GM18907 (cell line): ENCODE results near the gene PPIP5K1.
"Not testable (repeated sequence)": the region's sequence is repeated elsewhere in the genome, so short reads cannot be mapped to it uniquely, and the experiment has no call there.

Experiments
- ATAC-seq: cut with Tn5 transposase; IDR thresholded peaks from one replicate; pipeline ENCODE4 v1.9.1; 2021; ENCODE audit warnings: mild to moderate bottlenecking, moderate library complexity; ENCODE audit not compliant: unreplicated experiment

The PPIP5K1 gene

GRCh38 chr15:43589778-43590466 lies at the start of gene PPIP5K1:
TSS of gene PPIP5K1 (minus strand) at chr15:43590208. CDS start at chr15:43584504, 5,704 bp downstream.
- ATAC-seq: peak; percentile 94

DNA sequence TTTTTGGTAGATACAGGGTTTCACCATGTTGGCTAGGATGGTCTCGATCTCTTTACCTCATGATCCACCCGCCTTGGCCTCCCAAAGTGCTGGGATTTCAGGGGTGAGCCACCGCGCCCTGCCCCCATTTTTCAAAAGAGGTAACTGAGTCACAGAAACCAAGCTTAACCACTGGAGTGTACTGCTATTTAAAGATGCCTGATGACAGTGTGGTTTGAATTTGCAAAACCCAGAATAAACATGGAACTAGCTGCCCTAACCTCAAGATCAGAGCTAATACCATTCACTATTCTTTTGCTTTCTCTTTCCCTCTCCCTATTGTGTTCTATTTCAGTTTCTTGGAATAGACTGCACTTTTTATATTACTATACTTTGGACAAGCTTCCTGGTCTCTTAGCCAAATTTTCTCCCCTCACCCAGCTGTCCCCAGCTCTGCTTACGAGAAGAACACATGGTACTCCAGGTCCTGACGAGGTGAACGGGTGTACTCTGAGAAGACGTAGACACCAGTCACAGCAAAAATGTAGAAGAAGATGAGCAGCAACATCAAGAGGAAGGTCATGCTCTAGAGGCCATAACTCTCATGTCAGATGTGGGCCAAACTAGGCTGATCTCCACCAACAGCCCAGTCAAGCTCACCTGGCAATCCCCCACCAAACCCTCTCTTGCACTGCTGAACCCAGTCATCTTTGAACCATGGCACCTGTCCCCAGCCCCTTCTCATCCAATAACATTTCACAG lies 48.6 kb upstream of the PPIP5K1 start:
- peak; percentile 52 for ATAC-seq

DNA sequence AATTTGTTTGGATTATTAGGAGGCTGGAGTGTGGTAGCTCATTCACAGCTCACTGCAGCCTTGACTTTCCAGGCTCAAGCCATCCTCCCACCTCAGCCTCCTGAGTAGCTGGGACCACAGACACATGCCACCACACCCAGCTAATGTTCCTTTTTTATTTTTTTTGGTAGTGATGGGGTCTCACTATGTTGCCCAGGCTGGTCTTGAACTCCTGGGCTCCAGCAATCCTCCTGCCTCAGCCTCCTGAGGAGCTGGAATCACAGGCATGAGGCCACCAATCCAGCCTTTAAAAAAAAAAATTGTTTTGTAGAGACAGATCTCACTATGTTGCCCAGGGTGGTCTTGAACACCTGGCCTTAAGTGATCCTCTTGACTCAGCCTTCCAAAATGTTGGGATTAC lies 36.9 kb upstream of the PPIP5K1 start:
- ATAC-seq: not testable (repeated sequence)

DNA sequence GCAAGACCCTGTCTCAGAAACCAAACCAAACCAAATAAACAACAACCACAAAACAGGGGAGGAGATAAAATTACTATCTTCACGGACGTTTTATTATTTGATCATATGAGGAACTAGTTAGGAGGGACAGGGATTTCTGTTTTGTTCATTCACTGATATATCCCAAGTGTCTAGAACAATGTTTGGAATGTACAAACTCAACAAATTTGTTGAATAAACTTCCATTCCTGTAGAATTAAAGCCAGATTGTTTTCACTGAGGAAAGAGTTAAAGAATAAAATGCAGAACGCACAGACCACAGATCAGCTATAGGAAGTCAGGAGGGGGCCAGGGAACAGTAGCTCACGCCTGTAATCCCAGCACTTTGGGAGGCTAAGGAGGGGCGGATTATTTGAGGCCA lies 35.1 kb upstream of the PPIP5K1 start:
- no peak for ATAC-seq

GRCh38 chr15:43622068-43622799 lies 32.2 kb upstream of the PPIP5K1 start:
- not testable (repeated sequence) for ATAC-seq

DNA sequence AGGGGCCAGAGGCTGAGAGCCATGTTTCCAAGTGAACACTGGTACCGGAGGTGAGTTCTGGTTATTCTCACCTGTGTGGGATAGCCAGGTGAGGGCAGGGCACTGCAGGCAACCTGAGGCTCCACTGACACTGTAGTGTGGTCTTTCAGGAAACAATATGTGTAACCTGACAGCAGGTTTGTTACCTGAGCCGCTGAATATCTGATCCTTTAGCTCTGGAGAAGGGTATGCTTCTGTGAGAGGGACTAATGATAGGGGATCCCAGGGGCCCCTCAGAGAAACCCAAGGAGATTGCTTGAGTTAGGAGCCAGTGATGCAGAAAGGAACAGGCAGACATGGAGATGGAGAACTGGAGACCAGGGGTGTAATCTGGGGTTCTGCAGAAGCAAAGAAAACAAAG lies 28.7 kb upstream of the PPIP5K1 start, which contains the start of gene STRC:
TSS of gene STRC (minus strand) at position 101 of the 400 bp plus-strand sequence. CDS start at position 23, 78 bp downstream.
- not testable (repeated sequence) for ATAC-seq

DNA sequence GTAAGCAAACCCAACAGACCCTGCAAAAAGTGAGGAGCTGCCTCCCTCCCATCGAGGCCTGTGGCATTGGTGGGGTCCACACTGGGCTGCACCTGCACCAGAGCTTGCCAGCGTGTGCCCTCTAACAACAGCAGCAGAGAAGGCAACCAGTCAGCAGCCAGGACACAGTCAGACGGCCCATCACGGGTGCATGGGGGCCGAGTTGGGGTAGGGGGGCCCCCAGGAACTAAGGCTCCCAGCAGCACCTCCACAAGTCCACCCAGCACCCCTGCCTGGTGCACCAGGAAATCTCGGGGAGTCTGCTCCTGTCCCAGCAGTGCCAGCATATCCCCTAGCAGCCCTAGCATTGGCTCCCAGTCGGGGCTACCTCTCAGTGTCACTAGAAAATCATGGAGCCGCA lies 27.7 kb upstream of the PPIP5K1 start:
- not testable (repeated sequence) for ATAC-seq

DNA sequence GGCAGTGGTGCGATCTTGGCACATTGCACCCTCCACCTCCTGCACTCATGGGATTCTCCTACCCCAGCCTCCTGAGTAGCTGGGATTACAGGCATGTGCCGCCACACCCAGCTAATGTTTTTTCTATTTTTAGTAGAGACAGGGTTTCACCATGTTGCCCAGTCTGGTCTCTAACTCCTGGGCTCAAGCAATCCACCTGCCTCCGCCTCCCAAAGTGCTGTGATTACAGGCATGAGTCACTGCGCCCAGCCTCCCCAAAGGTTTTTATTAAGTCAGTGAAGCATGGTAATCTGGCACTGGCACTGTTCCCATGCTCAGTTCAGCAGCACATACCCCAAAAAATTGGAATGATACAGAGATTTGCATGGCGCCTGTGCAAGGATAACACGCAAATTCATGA lies 12.2 kb upstream of the PPIP5K1 start:
- not testable (repeated sequence) for ATAC-seq

GRCh38 chr15:43600200-43600599 lies 10.2 kb upstream of the PPIP5K1 start:
- ATAC-seq: not testable (repeated sequence)

GRCh38 chr15:43599131-43599530 lies 9.1 kb upstream of the PPIP5K1 start:
- not testable (repeated sequence) for ATAC-seq

DNA sequence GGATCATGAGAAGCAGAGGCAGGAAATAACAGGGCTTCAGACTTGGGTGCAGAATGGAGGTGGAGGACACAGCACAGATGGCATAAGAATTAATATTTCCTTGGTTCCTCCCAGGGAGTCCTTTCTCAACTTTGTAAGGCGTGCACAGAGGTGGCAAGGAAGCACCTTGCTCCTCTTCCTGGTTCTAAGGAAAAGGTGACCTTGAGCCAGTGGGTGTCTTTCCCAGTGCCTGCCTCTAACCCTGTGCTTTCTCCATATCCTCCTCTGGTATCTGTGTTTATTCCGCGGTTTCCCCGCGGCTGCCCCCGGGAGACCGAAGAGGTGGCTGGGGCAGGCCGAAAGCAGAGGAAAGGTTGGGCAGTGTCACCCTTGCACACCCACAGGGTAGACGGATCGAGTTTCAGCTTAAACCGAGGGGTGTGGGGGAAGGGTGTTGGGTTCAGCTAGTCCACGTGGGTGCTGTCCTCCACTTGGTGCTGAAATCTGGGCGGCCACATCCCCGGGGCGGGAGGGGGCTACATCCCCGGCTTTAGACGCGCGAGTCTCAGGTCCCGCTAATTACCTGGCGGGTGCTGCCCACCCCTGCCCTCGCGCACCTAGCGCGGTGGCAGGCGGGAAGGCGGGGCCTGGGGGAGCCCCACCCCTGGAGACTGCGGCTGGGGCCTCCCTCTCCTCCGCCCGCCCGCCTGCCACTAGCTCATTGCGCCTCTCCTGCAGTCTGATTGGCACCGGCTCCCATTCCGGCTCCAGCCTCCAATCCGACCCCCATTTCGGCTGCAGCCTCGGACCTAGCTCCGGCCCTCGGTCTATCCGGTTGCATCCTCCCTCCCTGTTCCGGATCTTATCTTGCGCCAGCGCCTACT lies 3.6 kb upstream of the PPIP5K1 start, which contains the start of gene CKMT1B:
TSS of gene CKMT1B (plus strand) at position 700 of the 863 bp plus-strand sequence. CDS start 192 bp downstream, outside the sequence.
- not testable (repeated sequence) for ATAC-seq

GRCh38 chr15:43592841-43593240 lies 2.8 kb upstream of the PPIP5K1 start:
- not testable (repeated sequence) for ATAC-seq

DNA sequence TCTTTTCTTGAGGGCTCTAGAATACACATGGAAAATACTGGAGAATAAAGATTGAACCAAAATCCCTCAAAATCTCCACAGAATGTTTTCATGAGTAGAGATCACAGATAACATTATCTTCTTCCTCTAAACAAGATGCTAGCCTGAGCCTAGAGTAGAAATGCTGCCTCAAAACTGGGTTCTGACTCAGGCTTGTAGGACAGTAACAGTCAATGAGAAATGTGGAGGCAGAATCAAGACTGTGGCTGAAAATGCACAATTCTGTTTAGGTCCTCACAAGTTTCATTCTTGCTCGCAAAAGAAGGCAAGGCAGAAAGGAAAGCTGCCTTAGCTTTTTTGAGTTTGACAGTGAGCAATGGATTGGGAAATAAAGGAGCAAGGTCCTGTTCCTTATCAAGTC lies 15.4 kb downstream of the PPIP5K1 start:
- not testable (repeated sequence) for ATAC-seq

- ATAC-seq: not testable (repeated sequence)
These were observed 23.4 kb downstream of the PPIP5K1 start for GRCh38 chr15:43566615-43567014.

- ATAC-seq: not testable (repeated sequence)
These were observed 26.2 kb downstream of the PPIP5K1 start for GRCh38 chr15:43563793-43564192.

- ATAC-seq: not testable (repeated sequence)
These were observed 27.3 kb downstream of the PPIP5K1 start for GRCh38 chr15:43562753-43563152.

- ATAC-seq: no peak
These were observed 37.0 kb downstream of the PPIP5K1 start for GRCh38 chr15:43552986-43553385.

GRCh38 chr15:43552256-43552655 lies 37.8 kb downstream of the PPIP5K1 start:
- no peak for ATAC-seq

DNA sequence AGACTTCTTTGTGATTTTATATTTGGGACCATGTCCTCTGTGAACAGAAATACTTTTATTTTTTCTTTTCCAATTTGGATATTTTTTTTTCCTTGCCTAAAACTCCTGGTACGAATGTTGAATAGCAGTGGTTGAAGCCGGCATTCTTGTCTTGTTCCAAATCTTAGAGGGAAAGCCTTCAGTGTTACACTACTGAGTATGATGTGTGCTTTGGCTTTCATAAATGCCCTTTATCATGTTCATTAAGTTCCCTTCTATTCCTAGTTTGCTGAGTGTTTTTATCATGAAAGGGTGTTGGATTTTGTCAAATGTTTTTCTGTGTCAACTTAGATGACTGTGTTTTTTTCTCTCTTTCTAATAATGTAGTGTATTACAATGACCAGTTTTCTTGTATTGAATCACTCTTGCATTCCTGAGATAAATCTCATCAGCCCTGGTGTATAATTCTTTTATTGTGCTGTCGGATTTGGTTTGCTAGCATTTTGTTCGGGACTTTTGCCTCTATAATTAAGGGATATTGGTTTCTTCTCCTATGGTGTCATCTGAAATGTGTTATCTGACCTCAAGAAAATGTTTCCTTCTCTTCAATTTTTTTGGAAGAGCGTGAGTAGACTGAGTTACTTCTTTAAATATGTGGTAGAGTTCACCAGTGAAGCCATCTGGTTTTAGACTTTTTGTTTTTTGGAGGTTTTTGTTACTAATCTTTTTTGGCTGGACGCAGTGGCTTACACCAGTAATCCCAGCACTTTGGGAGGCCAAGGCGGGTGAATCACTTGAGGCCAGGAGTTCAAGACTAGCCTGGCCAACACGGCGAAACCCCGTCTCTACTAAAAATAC lies 39.3 kb downstream of the PPIP5K1 start:
- ATAC-seq: no peak
